Esophagus squamous epithelium (tissue), 4 donors: ENCODE measurements around the gene MGAT5B.

Experiments used
- POLR2A ChIP-seq, 4 donors: fragments of 450-650 bp; IDR thresholded peaks; one replicate each; pipeline ENCODE4 v1.6.1; 2017; ENCODE audit warnings: antibody characterized with exemption in 4 of 4, mild to moderate bottlenecking in 4 of 4, moderate library complexity in 3 of 4
- TF ChIP-seq, protein P1 (sequence below), 6 experiments: fragments of 450-650 bp in 4 of 6; fragments of 200-600 bp in 2 of 6; sonication (generic) in 2 of 6; IDR thresholded peaks; one replicate each; pipeline ENCODE4 v1.5.1; 2016 to 2019; ENCODE audit warnings: antibody characterized with exemption in 6 of 6, mild to moderate bottlenecking in 4 of 6, moderate library complexity in 4 of 6

DNA sequence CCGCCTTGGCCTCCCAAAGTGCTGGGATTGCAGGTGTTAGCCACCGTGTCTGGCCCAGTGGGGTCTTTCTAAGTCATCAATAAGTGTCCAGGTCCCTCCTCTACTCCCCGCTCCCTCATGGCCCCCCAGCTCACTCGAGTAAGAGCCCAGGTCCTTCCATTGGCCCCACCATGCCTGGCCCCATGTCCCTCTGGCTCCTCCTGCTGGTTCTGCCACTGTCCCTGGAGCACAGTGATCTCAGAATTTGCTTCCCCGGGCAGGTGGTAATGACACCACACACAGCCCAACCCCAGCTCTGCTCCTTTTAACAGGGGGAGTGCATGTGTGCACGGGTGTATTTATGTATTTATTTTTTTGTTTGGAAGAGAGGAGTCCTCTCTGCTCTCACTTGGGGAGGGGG, 19.6 kb downstream of the MGAT5B start:
- TF ChIP-seq, protein P1, sequence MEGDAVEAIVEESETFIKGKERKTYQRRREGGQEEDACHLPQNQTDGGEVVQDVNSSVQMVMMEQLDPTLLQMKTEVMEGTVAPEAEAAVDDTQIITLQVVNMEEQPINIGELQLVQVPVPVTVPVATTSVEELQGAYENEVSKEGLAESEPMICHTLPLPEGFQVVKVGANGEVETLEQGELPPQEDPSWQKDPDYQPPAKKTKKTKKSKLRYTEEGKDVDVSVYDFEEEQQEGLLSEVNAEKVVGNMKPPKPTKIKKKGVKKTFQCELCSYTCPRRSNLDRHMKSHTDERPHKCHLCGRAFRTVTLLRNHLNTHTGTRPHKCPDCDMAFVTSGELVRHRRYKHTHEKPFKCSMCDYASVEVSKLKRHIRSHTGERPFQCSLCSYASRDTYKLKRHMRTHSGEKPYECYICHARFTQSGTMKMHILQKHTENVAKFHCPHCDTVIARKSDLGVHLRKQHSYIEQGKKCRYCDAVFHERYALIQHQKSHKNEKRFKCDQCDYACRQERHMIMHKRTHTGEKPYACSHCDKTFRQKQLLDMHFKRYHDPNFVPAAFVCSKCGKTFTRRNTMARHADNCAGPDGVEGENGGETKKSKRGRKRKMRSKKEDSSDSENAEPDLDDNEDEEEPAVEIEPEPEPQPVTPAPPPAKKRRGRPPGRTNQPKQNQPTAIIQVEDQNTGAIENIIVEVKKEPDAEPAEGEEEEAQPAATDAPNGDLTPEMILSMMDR (IDR thresholded peaks at IDR 0.05): no peak
- TF ChIP-seq POLR2A (IDR thresholded peaks at IDR 0.05): no peak
